ENCODE results near the gene LRRC61. TPM values are rescaled to one million over a fixed set of nuclear protein-coding genes. Genes with fewer than 3 reads are reported as not detected.

Gene LRRC61
- total RNA-seq, 1 experiment from 2014 or later, result 48.1 TPM

GRCh38 chr7:150340024-150340749, 17.0 kb downstream of the LRRC61 start:
- no peak for TF ChIP-seq CTCF (conservative IDR thresholded peaks at IDR 0.05; ENCODE audit: low read depth, low read length)
- TF ChIP-seq EZH2 (IDR thresholded peaks at IDR 0.05; ENCODE audit: borderline replicate concordance, low read depth, low read length, poor library complexity, severe bottlenecking), result no peak
- H3K27me3 ChIP-seq (replicated peaks; ENCODE audit: insufficient read depth, low read depth, low read length, poor library complexity), result no peaks in the 10 kb centered on the region
- peaks cover 9% of the 10 kb centered on the region for H3K36me3 ChIP-seq (ENCODE audit: insufficient read depth, low read length, poor library complexity, severe bottlenecking)
- BruUV-seq (replicated peaks), result no TSS peak
- ChIA-PET POLR2A (ENCODE audit: low non-redundant PET) (no interaction called here), CTCF (no interaction called here)
- peaks cover 2% of the 10 kb centered on the region for H3K4me1 ChIP-seq (ENCODE audit: insufficient read depth, low read length, poor library complexity, severe bottlenecking)
- H3K9me3 ChIP-seq (ENCODE audit: low read depth, low read length, poor library complexity, severe bottlenecking), result no peaks in the 10 kb centered on the region
- intact Hi-C loops (cut with micrococcal nuclease; ENCODE audit: unreplicated experiment), result no loop called here
- H3K27ac ChIP-seq (ENCODE audit: low read depth, low read length, poor library complexity, severe bottlenecking), result no peak overlapping the region
- DNase-seq (ENCODE audit: low spot score), result no peak
- no peak overlapping the region for H3K4me3 ChIP-seq (ENCODE audit: low read depth, low read length, poor library complexity, severe bottlenecking)

- POLR2A ChIA-PET (ENCODE audit: low non-redundant PET), result no interaction called here
- CTCF ChIA-PET, result no interaction called here
- intact Hi-C loops (cut with micrococcal nuclease; ENCODE audit: unreplicated experiment), result no loop called here
Measured at GRCh38 chr7:150340875-150341262, 17.7 kb downstream of the LRRC61 start.

GRCh38 chr7:150341263-150342120, 18.3 kb downstream of the LRRC61 start, which contains the start of gene RARRES2:
TSS of gene RARRES2 (minus strand) at chr7:150341629. CDS start at chr7:150340609, 1,020 bp downstream.
- POLR2A ChIA-PET (ENCODE audit: low non-redundant PET), result no interaction called here
- no peak for DNase-seq (ENCODE audit: low spot score)

More at GRCh38 chr7:150340875-150341262, 17.7 kb downstream of the LRRC61 start:
- BruUV-seq (replicated peaks), result no TSS peak
- H3K27ac ChIP-seq (ENCODE audit: low read depth, low read length, poor library complexity, severe bottlenecking), result no peak overlapping the region
- H3K9me3 ChIP-seq (ENCODE audit: low read depth, low read length, poor library complexity, severe bottlenecking), result no peaks in the 10 kb centered on the region
- H3K4me3 ChIP-seq (ENCODE audit: low read depth, low read length, poor library complexity, severe bottlenecking), result no peak overlapping the region
- no peaks in the 10 kb centered on the region for H3K4me1 ChIP-seq (ENCODE audit: insufficient read depth, low read length, poor library complexity, severe bottlenecking)
- H3K27me3 ChIP-seq (replicated peaks; ENCODE audit: insufficient read depth, low read depth, low read length, poor library complexity), result no peaks in the 10 kb centered on the region
- H3K36me3 ChIP-seq (ENCODE audit: insufficient read depth, low read length, poor library complexity, severe bottlenecking), result peaks cover 9% of the 10 kb centered on the region
- no peak for TF ChIP-seq CTCF (conservative IDR thresholded peaks at IDR 0.05; ENCODE audit: low read depth, low read length)
- TF ChIP-seq EZH2 (IDR thresholded peaks at IDR 0.05; ENCODE audit: borderline replicate concordance, low read depth, low read length, poor library complexity, severe bottlenecking), result no peak
- DNase-seq (ENCODE audit: low spot score), result no peak

More at GRCh38 chr7:150341263-150342120, 18.3 kb downstream of the LRRC61 start, which contains the start of gene RARRES2:
- peaks cover 9% of the 10 kb centered on the region for H3K36me3 ChIP-seq (ENCODE audit: insufficient read depth, low read length, poor library complexity, severe bottlenecking)
- CTCF ChIA-PET, result no interaction called here
- H3K27ac ChIP-seq (ENCODE audit: low read depth, low read length, poor library complexity, severe bottlenecking), result no peak within 1 kb of the TSS
- BruUV-seq (replicated peaks), result no TSS peak
- no peak within 1 kb of the TSS for H3K4me3 ChIP-seq (ENCODE audit: low read depth, low read length, poor library complexity, severe bottlenecking)
- H3K4me1 ChIP-seq (ENCODE audit: insufficient read depth, low read length, poor library complexity, severe bottlenecking), result no peaks in the 10 kb centered on the region
- no peaks in the 10 kb centered on the region for H3K27me3 ChIP-seq (replicated peaks; ENCODE audit: insufficient read depth, low read depth, low read length, poor library complexity)
- H3K9me3 ChIP-seq (ENCODE audit: low read depth, low read length, poor library complexity, severe bottlenecking), result no peaks in the 10 kb centered on the region
- intact Hi-C loops (cut with micrococcal nuclease; ENCODE audit: unreplicated experiment), result no loop called here
- TF ChIP-seq CTCF (conservative IDR thresholded peaks at IDR 0.05; ENCODE audit: low read depth, low read length) (no peak), EZH2 (IDR thresholded peaks at IDR 0.05; ENCODE audit: borderline replicate concordance, low read depth, low read length, poor library complexity, severe bottlenecking) (no peak)
